Kidney (tissue), 14 donors: ENCODE measurements around the gene SEL1L. TPM values are rescaled to one million over a fixed set of nuclear protein-coding genes. Genes with fewer than 3 reads are reported as not detected.
A peak's percentile ranks its signal among the peaks of the same experiment; 100 is the strongest.

Experiments used
- DNase-seq, 5 donors: peaks; one replicate each; pipeline ENCODE4 v3.0.0-alpha.2; 2013 to 2020
- FAIRE-seq: peaks from 2 replicates; lab custom pipeline; 2012; peaks lifted over from hg19 to GRCh38; lab: Jason Lieb, UNC
- H3K27ac ChIP-seq, 2 donors: one replicate each; pipeline ENCODE4 v1.7.0; 2013; ENCODE audit warnings: low read depth in 2 of 2, low read length in 2 of 2, inconsistent platforms in 1 of 2
- H3K27me3 ChIP-seq: one replicate; pipeline ENCODE4 v1.7.1; 2013; ENCODE audit warnings: low read length, inconsistent platforms; ENCODE audit not compliant: control insufficient read depth, insufficient read depth
- H3K36me3 ChIP-seq, 3 donors: one replicate each; pipeline versions ENCODE4 v1.7.0 to v1.7.1; 2013; ENCODE audit warnings: low read length in 3 of 3, control low read depth in 1 of 3, inconsistent platforms in 1 of 3; ENCODE audit not compliant: insufficient read depth in 3 of 3, control insufficient read depth in 2 of 3
- H3K4me1 ChIP-seq, 3 donors: one replicate each; pipeline versions ENCODE4 v1.7.0 to v1.7.1; 2013; ENCODE audit warnings: low read length in 3 of 3, inconsistent platforms in 1 of 3, low read depth in 1 of 3; ENCODE audit not compliant: control insufficient read depth in 2 of 3, insufficient read depth in 2 of 3
- H3K4me3 ChIP-seq, 3 donors: one replicate each; pipeline versions ENCODE4 v1.7.0 to v1.8.1; 2013; ENCODE audit warnings: low read length in 3 of 3, control low read depth in 1 of 3, inconsistent platforms in 1 of 3
- H3K9ac ChIP-seq, 3 donors: one replicate each; pipeline versions ENCODE4 v1.7.0 to v1.7.1; 2013; ENCODE audit warnings: low read length in 3 of 3, control low read depth in 1 of 3, inconsistent platforms in 1 of 3
- H3K9me3 ChIP-seq, 3 donors: one replicate each; pipeline versions ENCODE4 v1.7.0 to v1.7.1; 2013; ENCODE audit warnings: low read length in 3 of 3, control low read depth in 1 of 3, inconsistent platforms in 1 of 3; ENCODE audit not compliant: control insufficient read depth in 2 of 3, insufficient read depth in 1 of 3
- CTCF ChIP-seq: IDR thresholded peaks from 3 replicates; pipeline ENCODE4 v1.5.1; 2012; ENCODE audit warnings: mild to moderate bottlenecking, moderate library complexity, borderline replicate concordance; ENCODE audit not compliant: insufficient read depth; ENCODE audit errors: extremely low read depth
- intact Hi-C: fragments of 100-400 bp; cut with DNase I; formaldehyde crosslinking; loops from one replicate; pipeline ENCODE4 v1.11.1; 2022
- polyA plus RNA-seq: library from polyadenylated mRNA; stranded (reverse); fragments of 350-450 nt; fragmentation: Illumina TruSeq; extraction: RNeasy Lipid Tissue Mini Kit (QIAGEN cat#74804); gene quantifications from one replicate; pipeline ENCODE4 v1.2.3, GENCODE V29; 2014; ENCODE audit warnings: low read depth, low replicate concordance; ENCODE audit not compliant: insufficient read depth
- total RNA-seq: library from RNA; stranded (reverse); fragmentation: NEBNext Ultra II Directional; extraction: Animal tissue kit (Norgen Biotek cat#: 25700); gene quantifications from one replicate; pipeline ENCODE4 v1.2.1, GENCODE V29; 2021
- donor health status: control.
- donor health status: control.
- donor health status: control.
- donor health status: control.
- donor health status: control.
- donor health status: DM: yes; HTN: yes; CAD: no.
- donor health status: Normal renal cell carcinoma (clear cell type).

The SEL1L gene
- total and polyA plus RNA-seq, 2 donors from 2014 or later: 18.9 to 115 TPM

GRCh38 chr14:81435391-81436295, 98.0 kb downstream of the SEL1L start:
- peak overlapping the region; percentile 53 to 77 for H3K27ac ChIP-seq
- FAIRE-seq: no peak
- H3K9me3 ChIP-seq: no peaks in the 10 kb centered on the region
- DNase-seq: peak; percentile 83 to 91 (median 88)
- H3K4me3 ChIP-seq: peak overlapping the region; percentile 68 to 84 (median 79)
- TF ChIP-seq CTCF: no peak
- intact Hi-C loops: no loop called here
- H3K9ac ChIP-seq: peak overlapping the region; percentile 28 to 65 (median 57)
- no peaks in the 10 kb centered on the region for H3K27me3 ChIP-seq
- H3K4me1 ChIP-seq: peaks cover 3 to 19% (median 10%) of the 10 kb centered on the region in 3 donors
- H3K36me3 ChIP-seq: no peaks in the 10 kb centered on the region

GRCh38 chr14:81435048-81435390, 98.6 kb downstream of the SEL1L start:
- H3K4me1 ChIP-seq: peaks cover 3 to 19% (median 10%) of the 10 kb centered on the region in 3 donors
- peak overlapping the region; percentile 68 to 84 (median 79) for H3K4me3 ChIP-seq
- H3K9ac ChIP-seq: peak overlapping the region; percentile 10 to 65 (median 28)
- FAIRE-seq (no peak), DNase-seq (no peak)
- no peaks in the 10 kb centered on the region for H3K9me3 ChIP-seq
- H3K27me3 ChIP-seq: no peaks in the 10 kb centered on the region
- intact Hi-C loops: no loop called here
- no peaks in the 10 kb centered on the region for H3K36me3 ChIP-seq
- TF ChIP-seq CTCF: no peak
- peak overlapping the region in 1 of 2 donors; percentile 33 for H3K27ac ChIP-seq

GRCh38 chr14:81434230-81434629, 99.4 kb downstream of the SEL1L start:
- H3K4me1 ChIP-seq: peaks cover 3 to 19% (median 10%) of the 10 kb centered on the region in 3 donors
- intact Hi-C loops: no loop called here
- H3K36me3 ChIP-seq: no peaks in the 10 kb centered on the region
- H3K9ac ChIP-seq: peak overlapping the region in 1 of 3 donors; percentile 17
- TF ChIP-seq CTCF: no peak
- no peaks in the 10 kb centered on the region for H3K27me3 ChIP-seq
- DNase-seq (peak in 2 of 5 donors; percentile 32 to 60), FAIRE-seq (no peak)
- H3K4me3 ChIP-seq: peak overlapping the region in 1 of 3 donors; percentile 68
- no peaks in the 10 kb centered on the region for H3K9me3 ChIP-seq
- H3K27ac ChIP-seq: no peak overlapping the region
